Fibroblast of skin of left quadriceps (primary cell): Measurements from ENCODE around the gene SMAD7.
A peak's percentile ranks its signal among the peaks of the same experiment; 100 is the strongest.

ENCODE experiments used
- DNase-seq, 2 experiments: peaks; one replicate each; pipeline ENCODE4 v3.0.0-alpha.2; 2013; ENCODE audit warnings: low read depth in 2 of 2

The SMAD7 gene

DNA sequence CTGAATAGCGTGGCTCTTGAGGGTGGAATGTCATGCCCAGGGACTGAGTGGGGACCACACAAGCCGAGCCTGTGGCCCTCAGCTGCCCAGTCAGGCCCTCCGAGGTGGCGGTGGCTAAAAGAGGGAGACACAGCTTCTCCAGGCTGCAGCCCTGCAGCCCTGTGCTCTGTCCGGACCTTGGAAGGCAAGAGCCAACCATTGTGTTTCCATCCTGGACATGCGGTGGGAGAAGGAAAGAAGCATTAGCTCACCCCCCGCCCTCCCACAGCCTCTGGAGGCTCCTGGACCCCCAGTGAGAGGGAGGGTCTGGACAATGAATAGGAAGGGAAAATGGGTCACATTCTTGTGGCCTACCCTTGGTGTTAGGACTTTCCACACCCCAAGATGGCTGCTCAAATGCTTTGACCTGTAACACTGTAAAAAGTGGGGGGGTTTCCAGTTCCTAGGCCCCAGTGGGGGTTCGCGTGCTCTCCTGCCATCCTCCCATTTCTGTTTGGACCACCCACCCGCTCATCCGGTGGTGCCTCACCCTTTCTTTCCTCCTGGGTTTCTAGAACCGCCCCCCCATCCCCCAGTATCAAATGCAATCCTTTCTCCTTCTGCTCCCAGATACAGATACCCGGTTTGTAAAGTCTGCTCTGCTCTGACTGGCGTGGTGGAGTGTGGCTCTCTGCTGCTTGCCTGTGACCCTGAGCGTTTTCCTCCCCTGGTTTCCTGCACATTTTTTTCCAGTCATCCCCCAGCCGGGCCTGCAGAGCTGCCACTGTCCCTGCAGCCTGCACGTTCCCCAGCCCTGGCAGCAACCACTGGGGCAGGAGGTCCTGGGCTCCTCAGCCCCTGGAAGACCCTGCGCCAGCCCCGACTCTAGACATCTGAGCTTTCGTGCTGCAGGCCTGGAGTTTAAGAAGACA, 36.3 kb upstream of the SMAD7 start:
- no peak for DNase-seq

DNA sequence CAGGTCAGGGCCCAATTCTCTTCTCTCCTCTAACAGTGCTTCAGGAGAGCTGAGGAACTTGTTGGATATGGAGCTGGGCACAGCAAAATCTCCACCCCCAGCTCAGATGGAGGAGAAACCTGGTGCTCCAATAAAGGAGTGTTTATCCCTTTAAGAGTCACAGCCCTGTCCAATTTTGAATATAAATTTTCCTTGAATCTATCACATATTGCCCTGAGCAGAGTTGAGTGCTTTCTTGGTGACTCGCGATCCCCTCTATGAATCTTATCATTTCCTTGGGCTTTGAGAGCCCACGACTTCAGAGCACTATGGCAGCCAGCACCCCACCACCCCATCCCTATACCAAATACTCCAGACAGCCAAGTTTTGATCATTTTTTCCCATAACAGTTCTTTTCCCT, 34.4 kb upstream of the SMAD7 start:
- DNase-seq: no peak

DNA sequence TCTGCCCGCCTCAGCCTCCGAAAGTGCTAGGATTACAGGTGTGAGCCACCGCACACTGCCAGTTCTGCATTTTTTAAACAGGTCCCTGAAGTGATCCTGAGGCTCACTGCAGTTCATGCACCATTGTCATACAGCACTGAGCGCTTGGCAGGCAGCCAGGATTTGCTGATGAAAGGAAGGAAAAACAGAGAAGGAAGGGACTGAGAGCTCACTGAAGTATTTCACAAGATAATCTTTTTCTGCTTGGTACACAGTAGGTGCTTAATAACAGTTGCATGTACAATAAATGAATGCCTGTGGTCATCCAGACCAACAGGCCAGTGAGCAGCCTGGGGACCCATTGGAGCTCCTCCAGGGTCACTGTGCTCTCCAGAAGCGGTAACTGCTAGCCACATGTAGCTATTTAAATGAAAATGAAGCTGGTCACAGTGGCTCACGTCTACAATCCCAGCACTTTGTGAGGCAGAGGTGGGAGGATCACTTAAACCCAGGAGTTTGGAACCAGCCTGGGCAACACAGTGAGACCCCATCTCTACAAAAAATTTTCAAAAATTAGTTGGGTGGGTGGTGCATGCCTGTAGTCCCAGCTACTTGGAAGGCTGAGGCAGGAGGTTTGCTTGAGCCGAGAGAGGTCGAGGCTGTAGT, 33.1 kb upstream of the SMAD7 start:
- no peak for DNase-seq

GRCh38 chr18:48982266-48982665, 31.5 kb upstream of the SMAD7 start:
- no peak for DNase-seq

DNA sequence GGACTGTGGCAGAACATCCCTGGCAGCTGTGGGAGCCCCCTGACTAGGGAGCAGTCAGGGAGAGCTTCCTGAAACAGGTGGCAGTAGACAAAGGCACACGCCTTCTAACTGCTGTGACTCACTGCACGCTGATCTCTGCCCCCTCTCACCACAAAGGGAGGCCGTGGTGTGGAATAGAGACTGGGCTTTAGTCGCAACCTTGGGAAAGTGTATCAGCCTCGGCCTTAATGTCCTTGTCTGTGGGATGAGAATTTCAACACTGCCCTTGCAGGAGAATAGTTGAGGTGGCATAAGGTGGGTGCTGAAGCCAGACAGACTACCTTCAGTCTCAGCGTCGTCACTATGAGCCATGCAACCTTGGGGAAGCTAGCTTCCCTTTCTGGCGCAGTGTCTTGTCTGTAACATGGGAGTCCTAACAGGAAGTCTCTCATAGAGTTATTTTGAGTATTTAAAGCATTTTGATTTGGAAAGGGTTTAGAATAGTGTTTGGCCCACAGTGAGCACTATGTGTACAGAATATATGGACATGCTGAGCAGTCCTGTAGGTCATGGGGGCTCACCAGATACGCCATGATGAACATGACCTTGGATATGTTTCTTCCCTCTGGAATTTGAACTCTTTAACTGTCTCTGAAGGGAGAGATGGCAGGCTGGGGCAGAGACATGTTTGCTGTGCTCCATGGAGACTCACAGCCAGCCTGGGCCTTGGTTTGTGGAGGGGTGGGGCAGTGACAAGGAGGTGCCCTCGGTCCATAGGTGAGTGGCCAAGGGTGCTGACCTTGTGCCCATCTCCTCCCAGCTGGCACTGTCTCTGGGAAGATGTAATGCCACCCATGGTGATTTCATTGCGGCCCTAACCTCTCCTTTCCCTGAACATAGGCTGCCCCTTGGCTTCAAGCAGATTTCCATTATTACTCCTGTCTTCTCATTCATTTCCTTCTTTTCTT, 29.5 kb upstream of the SMAD7 start:
- no peak for DNase-seq

DNA sequence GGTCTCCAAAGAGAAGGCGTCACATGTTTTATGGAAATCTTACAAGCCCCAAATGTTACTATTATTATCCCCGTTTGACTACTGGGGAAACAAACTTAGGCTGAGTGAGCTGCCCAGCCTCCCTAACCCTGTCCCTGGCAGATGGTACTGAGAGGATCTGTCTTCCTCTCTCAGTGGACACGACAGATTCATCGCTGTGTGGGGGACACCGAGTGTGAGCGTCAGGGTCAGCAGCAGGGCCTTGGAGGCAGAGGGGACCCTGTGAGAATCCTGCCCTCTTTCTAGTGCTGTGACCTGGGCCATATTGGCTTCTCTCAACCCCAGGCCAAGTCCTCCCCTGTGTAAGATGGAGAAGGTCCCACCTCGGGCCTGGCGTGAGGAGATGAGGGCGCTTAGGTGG, 27.1 kb upstream of the SMAD7 start:
- DNase-seq: no peak

DNA sequence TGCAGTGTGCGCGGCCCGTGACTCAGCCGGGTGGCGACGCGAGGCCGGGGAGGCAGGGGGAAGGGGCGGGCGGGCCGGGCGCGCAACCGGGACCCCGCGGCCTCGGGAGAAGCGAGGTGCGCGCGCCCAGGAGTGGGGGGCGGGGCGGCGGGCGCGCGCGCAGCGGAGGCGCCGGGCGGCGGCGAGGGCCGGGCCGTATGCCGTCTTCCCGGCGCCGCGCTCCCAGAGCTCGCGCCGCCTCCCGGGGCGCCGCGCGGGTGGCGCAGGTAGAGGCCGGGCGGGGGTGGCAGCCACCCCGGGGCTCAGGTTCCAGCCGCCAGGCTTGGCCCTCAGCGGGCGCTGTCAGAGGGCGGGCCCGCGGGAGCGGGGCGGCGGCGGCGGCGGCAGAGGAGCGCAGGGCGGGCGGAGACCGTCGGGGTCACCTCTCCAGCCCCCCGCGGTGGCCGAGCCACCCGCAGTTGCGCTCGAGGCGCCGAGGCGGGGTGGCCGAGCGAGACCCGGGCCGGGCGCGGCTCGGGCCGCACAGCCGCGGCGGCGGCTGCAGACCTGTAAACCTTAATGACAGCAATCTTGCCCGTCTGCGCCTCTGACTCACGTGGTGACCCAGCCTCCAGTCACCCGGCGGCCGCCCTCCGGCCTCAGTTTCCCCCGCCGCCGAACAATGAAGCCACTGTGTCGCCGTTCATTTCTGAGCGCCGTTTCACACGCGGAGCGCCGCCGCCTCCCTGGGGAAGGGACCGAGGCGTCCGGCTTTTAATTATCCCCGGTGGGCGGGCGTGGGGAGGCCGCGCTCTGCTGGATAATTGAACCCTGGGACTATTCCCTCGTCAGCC, 25.3 kb upstream of the SMAD7 start:
- DNase-seq: peak in 1 of 2 experiments; percentile 49

- no peak for DNase-seq
Measured at GRCh38 chr18:48975120-48975816, 24.5 kb upstream of the SMAD7 start.

GRCh38 chr18:48974304-48975119, 23.7 kb upstream of the SMAD7 start:
- DNase-seq: no peak

- DNase-seq: no peak
Measured at GRCh38 chr18:48973731-48974130, 23.0 kb upstream of the SMAD7 start.

DNA sequence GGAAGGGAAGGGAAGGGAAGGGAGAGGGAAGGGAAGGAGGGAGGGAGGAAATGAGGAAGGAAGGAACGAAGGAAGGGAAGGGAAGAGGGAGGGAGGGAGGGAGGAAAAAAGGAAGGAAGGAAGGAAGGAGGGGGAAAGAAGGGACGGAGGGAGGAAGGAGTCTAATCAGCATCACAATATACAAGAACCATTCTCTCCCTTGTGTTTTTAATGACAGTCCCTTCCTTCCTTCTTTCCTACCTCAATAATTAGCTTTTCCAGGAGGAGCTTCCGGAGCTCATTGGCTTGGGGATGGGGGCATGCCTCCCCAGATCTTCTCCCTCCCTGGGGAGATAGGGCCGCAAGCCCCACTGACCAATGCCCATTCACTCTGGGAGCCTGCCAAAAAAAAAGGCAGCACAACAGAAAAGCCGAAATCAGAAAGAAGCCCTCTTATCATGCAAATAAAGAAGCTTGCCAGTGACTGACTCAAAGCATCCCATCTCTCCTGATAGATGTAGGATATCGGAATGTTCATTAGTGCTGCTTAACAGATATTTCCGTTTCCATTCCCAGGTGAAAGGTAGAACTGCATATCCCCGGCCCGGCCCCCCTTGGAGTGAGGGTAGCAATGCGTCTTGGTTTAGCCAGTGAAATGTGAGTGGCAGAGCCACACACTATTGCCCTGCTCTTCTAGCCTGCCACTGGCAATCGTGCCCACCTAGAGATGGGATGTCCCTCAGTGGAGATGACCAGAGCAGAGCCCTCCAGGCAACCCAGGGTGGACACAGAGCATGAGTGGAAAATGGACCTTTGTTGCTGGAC, 17.8 kb upstream of the SMAD7 start:
- no peak for DNase-seq

DNA sequence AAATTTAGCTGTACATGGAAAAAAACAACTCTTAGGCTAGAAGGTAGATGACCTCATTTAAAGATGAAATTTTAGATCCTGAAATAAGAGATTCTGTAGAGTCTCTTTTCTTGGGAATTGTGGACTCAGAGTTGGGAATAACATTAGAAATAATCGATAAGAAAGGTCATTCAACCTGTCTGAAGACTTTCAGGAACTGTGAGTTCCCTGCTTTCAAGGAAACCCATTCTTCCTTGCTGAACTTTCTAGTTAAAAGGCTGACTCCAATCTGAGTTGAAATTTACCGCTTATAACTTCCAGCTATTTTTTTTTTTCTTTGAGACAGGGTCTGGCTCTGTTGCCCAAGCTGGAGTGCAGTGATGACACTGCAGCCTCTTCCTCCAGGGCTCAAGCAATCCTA, 16.8 kb upstream of the SMAD7 start:
- no peak for DNase-seq

DNA sequence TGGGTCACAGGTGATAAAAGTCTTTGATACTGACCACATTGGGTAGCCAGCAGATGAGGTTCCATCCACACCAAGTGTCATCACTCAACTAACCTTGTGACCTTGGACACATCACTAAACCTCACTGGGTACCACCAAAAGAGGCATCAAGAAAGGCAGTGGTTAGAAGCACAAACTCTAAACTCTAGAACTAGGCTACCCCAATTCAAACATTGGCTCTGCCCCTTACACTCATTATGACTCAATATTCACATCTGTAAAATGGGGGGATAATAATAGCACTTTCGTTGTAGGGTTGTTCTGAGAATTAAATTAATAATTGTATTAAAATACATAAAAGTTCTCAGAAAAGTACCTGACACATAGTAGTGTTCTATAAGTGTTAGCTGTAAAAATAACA, 15.8 kb upstream of the SMAD7 start:
- DNase-seq: no peak

- DNase-seq: no peak
Measured at GRCh38 chr18:48963586-48964470, 13.1 kb upstream of the SMAD7 start.

DNA sequence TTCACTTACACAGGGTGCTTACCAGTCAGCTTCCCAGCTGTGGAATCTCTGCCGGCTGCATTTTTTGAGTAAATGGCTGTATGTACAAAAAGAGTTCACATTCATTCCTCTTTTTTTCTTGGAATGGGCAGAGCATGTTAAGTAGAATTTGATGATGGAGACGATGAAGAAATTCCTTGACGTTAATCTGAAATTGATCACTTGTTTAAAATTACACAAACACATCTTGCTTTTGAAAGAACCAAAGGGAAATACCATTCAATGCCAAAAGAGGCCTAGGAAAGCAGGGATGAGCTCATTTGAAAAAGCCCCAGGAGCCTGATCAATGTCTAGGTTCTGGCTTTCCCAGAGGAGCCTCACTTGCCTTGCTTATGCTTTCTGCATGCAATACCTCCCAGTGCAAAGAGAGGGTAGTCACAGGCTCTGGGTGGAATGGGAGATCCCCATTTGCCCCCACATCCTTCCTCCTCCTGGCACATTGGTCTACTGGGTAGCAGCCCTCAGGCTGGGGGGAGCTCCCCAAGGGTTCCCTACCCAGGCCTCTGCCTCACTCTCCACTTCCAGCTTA, 12.3 kb upstream of the SMAD7 start:
- peak in 1 of 2 experiments; percentile 49 for DNase-seq

- DNase-seq: no peak
Measured at GRCh38 chr18:48962252-48962993, 11.7 kb upstream of the SMAD7 start.

- DNase-seq: no peak
Measured at GRCh38 chr18:48961547-48961946, 10.8 kb upstream of the SMAD7 start.
